ENCODE data around the gene PUS1.

PUS1 gene

DNA sequence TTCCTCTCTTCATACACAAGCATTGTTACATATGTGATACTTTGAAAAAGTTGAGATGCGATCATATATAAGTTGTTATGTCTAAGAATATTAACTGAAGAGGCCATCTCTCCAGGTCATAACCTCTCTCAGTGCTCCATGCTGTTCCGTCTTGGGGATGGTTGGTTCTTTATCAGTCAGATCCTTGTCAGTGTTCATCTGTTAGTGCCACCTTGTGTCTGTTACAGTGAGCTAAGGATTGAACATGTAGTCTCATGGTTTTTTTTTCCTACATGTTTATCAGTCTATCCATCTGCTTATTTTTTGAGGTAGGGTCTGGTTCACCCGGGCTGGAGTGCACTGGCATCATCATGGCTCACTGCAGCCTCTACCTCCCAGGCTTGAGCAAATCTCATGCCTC is 51.2 kb downstream of the PUS1 start:
- TF ChIP-seq GATA2 (IDR thresholded peaks at IDR 0.05; ENCODE audit: low read depth, low read length) = peak; percentile 35; the same call in 1 of the 2 replicates
- TF ChIP-seq GATA3 (IDR thresholded peaks at IDR 0.05; ENCODE audit: low read depth, low read length) = no peak

DNA sequence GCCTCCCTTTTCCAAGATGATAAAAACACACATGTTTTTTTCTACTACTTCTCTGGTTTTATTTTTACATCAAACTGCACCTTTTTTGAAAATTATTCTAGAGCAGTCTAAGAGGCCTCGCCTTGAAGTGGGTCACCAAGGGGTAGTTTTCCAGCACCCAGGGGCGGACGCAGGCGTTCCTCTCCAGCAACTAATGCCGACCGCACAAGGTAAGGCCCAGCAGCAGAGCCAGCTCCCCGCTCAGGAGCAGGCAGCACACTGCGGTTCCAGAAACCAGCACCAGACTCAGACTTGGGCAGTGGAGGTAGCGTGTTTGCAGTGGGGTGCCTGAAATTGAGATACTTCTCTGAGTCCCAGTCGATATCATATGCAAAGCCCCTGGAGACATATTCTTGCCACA is 52.3 kb downstream of the PUS1 start:
- TF ChIP-seq GATA3 (IDR thresholded peaks at IDR 0.05; ENCODE audit: low read depth, low read length) (no peak), GATA2 (IDR thresholded peaks at IDR 0.05; ENCODE audit: low read depth, low read length) (no peak)

DNA sequence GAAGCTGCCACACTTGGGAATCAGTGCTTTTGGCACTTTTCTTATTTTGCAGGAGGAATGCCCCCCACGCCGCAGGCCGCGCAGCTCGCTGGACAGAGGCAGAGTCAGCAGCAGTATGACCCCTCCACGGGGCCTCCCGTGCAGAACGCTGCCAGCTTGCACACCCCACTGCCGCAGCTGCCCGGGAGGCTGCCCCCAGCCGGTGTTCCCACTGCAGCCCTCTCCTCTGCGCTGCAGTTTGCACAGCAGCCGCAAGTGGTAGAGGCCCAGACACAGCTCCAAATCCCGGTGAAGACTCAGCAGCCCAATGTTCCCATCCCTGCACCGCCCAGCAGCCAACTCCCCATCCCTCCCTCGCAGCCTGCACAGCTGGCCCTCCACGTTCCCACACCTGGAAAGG is 53.0 kb downstream of the PUS1 start:
- TF ChIP-seq GATA2 (IDR thresholded peaks at IDR 0.05; ENCODE audit: low read depth, low read length) (no peak), GATA3 (IDR thresholded peaks at IDR 0.05; ENCODE audit: low read depth, low read length) (no peak)

DNA sequence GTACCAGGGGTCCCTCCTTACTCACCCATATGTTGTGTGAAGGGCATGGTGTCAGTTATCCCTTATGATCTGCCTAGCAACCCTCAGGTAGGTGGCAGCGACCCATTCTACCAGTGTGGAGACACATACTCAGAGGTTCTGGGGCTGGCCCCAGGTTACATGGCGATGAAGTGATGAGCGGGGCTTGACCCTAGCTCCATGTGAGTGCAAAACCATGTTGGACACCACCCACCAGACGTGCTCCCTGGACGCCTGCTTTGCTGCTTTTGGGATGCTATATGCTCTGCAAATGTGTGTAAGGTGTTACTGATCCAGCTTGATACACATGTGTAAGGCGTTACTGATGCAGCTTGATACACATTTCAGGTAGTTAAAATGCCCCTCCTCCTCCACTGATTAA is 54.0 kb downstream of the PUS1 start:
- TF ChIP-seq GATA2 (IDR thresholded peaks at IDR 0.05; ENCODE audit: low read depth, low read length) (no peak), GATA3 (IDR thresholded peaks at IDR 0.05; ENCODE audit: low read depth, low read length) (no peak)

DNA sequence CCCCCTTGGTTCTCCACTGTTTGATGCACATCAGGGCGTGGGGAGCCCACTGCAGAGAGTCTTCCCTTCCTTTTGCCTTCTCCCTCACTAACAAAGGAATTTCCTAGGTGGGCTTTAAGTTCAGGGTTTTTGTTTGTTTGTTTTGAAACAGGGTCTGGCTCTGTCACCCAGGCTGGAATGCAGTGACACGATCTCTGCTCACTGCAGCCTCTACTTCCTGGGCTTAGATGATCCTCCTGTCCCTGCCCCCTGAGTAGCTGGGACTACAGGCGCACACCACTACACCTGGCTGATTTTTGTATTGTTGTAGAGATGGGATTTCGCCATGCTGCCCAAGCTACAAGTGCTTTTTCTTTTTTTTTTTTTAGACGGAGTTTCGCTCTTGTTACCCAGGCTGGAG is 54.5 kb downstream of the PUS1 start:
- no peak for TF ChIP-seq GATA2 (IDR thresholded peaks at IDR 0.05; ENCODE audit: low read depth, low read length)
- TF ChIP-seq GATA3 (IDR thresholded peaks at IDR 0.05; ENCODE audit: low read depth, low read length) = no peak

DNA sequence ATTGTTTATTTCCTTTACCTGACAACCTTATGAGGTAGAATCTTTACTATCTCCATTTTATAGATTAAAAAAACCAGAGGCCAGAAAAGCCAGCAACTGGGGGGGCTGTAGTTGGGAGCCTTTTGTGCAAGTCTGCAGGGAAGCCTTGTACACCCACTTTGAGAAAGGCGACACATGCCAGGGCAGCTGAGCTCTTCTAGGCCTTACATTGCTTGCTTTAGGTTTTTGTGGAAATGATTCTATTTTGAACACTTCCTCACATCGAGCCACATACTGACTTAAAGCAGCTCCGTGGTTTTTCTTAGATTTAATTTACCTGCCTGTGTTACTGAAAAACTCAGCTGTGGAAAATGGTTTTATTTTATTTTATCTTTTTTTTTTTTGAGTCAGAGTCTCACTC is 55.3 kb downstream of the PUS1 start:
- TF ChIP-seq GATA2 (IDR thresholded peaks at IDR 0.05; ENCODE audit: low read depth, low read length) (no peak), GATA3 (IDR thresholded peaks at IDR 0.05; ENCODE audit: low read depth, low read length) (no peak)

DNA sequence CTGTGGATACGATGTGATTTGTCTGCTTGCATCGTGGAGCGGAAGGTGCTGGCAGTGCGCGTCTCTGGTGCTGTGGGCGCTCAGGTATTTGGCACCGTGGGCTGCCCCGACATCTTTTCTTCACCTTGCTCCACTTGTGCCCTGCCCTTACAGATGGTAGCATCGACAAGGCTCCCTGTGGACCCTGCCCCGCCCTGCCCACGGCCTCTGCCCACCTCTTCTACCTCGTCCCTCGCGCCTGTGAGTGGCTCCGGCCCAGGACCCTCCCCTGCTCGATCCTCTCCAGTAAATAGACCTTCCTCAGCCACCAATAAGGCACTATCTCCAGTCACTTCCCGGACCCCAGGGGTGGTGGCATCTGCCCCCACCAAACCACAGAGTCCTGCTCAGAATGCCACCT is 57.3 kb downstream of the PUS1 start:
- TF ChIP-seq GATA3 (IDR thresholded peaks at IDR 0.05; ENCODE audit: low read depth, low read length) = no peak
- no peak for TF ChIP-seq GATA2 (IDR thresholded peaks at IDR 0.05; ENCODE audit: low read depth, low read length)

DNA sequence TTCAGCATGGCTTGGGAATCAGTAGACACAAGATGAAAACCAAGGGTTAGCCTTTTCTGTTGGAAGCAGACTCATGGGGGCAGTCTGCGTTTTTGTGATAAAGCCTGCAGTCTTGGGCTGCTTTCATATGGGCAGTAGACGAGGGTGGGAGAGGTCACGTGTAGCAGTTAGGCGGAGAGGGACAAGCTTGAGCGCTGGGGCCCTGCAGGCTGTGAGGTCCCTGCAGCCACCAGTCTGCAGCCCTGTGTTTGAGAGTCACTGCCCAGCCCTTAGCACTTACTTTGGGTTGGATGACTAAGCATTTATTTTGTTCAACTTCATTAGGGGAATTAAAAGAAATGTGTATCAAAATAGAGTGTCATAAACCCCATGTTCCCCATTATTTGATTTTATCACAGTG is 57.8 kb downstream of the PUS1 start:
- TF ChIP-seq GATA2 (IDR thresholded peaks at IDR 0.05; ENCODE audit: low read depth, low read length) (no peak), GATA3 (IDR thresholded peaks at IDR 0.05; ENCODE audit: low read depth, low read length) (no peak)

DNA sequence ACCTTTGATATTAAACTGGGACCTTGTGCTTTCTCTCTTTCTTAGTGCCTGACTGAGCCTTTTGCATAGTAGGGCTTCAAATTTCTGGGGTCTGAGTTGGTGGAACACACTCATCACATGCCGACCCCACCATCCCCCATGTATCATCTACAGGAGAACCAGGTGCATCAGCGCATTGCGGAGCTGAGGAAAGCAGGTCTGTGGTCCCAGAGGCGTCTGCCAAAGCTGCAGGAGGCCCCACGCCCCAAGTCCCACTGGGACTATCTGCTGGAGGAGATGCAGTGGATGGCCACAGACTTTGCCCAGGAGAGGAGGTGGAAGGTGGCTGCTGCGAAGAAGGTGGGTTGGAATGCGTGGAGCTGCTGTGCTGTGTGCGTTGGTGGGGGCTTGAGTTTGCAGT is 58.5 kb downstream of the PUS1 start:
- no peak for TF ChIP-seq GATA2 (IDR thresholded peaks at IDR 0.05; ENCODE audit: low read depth, low read length)
- TF ChIP-seq GATA3 (IDR thresholded peaks at IDR 0.05; ENCODE audit: low read depth, low read length) = no peak

DNA sequence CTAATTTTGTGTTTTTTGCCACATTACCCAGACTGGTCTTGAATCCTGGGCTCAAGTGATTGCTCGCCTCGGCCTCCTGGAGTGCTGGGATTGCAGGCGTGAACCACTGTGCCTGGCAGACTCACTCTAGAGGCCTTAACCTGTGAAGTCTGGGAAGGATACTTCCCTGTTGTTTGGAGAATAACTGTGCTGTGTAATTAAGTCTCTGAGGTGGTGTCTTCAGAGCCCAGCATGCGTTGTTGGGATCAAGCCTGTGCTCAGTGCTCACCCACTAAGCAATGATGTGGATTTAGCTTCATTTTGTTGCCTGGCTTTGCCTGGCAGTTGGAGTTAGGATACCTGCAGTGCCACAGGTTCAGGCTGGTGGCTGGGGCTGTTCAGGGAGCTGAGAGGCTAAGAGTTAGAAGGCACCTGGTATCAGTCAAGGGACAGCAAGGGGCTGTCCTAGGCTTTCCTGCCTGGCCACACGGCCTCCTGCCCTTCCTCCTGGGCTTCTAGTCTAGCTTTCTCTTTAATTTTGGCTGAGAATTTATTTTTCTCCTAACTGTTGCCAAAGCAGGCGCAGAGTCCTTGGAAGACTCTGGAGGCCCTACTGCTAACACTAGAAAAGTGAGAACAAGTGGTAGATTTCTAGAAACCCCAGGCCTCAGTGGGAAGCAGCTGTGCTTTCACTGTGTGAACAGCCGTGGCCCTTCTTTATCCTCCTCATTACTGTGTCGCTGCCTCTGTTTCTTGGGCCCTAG is 59.1 kb downstream of the PUS1 start:
- TF ChIP-seq GATA3 (IDR thresholded peaks at IDR 0.05; ENCODE audit: low read depth, low read length) (no peak), GATA2 (IDR thresholded peaks at IDR 0.05; ENCODE audit: low read depth, low read length) (no peak)

DNA sequence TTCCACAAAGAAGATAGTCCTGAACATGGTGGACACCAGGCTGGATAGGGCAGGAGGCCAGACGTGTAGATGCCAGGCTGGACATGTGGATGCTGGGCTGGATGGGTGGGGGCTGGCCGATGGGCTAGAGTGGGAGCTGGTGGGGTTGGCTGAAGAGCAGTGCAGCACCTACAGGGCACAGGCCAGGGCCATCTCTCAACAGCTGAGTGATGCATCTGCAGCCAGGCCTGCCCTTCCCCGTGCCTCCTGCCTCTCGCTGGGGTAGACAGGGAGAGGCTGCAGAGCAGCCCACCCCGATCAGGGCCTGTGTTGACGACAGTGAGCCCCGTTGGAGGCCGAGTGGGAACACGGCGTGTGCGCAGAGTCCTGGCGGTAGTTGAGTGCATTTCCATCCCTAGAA is 59.9 kb downstream of the PUS1 start:
- TF ChIP-seq GATA2 (IDR thresholded peaks at IDR 0.05; ENCODE audit: low read depth, low read length) = no peak
- no peak for TF ChIP-seq GATA3 (IDR thresholded peaks at IDR 0.05; ENCODE audit: low read depth, low read length)

DNA sequence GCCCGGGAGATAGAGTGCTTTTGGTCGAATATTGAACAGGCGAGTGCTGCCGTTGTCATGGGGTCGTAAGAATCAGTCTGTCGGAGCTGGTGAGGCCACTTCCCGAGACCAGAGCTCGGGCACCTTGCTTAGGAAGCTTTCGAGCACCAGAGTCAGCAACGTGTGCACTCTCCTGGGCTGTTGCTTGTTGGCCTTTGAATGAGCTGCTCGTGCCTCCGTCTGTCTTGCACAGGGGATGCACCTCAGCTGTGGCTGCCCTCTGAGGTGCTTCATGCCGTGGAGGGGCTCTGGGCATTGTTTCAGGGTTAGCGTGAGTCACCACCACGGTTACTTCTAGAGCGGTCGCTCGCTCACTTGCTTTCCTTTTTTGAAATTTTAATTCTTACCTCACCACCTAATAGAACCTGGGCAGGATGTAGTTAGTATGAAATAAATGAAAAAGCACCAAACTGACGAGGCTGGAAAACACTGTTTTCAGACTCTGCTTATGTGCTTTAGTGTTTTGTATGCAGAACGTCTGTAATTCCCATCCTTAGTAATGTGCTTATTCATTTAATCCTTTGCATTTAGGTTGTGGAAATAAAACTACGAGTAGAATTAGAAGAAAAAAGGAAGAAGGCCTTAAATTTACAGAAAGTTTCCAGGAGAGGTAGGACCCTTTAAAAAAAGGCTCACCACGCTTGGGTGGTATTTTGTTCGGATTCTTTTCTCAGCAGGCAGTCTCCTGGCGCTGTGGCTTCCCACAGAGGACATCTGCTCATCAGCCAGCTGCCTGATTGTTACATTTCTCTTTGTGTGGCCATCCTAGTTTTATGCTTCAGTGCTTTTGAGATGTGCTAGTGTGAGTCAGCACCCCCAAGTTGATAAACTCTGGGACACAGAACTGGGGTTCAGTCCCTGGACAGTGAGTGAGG is 61.2 kb downstream of the PUS1 start:
- TF ChIP-seq GATA3 (IDR thresholded peaks at IDR 0.05; ENCODE audit: low read depth, low read length) (no peak), GATA2 (IDR thresholded peaks at IDR 0.05; ENCODE audit: low read depth, low read length) (no peak)

DNA sequence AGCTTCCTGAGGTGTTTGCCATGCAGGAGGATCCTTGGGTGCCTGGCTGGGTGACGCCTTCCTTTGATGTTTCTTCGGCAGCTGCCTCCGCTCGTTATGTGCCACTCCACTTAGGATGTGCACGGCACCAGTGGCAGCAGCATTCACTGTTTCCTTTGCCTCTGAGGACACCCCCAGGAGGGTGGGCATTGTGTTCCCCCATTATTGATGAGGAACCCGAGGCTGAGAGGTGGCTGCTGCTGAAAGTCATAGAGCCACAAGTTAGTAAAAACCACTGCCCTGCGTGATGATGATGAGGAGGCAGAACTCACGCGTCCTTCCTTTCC is 61.9 kb downstream of the PUS1 start:
- TF ChIP-seq GATA2 (IDR thresholded peaks at IDR 0.05; ENCODE audit: low read depth, low read length) = no peak
- TF ChIP-seq GATA3 (IDR thresholded peaks at IDR 0.05; ENCODE audit: low read depth, low read length) = no peak

DNA sequence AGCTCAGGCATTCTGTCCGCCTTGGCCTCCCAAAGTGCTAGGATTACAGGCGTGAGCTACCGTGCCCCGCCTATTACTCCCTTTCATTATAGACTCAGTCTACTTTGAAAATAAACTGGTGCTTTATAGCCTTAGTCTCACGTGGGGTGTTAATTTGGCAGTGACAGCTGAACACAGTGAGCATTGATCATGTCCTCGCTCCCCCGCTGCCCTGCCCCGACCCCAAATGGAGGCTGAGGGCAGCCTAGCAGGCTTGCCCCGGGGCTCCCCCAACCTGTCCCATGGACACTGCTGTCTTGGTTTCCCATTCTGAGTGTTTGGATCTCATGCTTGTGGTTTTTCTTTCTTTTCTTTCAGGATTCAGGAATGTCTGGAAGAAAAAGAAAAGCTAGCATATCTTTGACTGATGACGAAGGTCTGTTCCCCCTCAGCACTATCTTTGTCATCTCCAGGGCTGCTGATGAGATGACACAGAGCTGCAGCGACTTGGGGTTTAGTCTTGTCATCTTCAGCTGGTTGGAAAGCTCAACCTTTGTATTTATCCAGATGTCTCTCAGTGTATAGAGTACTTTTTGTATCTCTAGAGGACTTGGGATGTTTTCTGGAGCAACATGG is 62.8 kb downstream of the PUS1 start:
- TF ChIP-seq GATA3 (IDR thresholded peaks at IDR 0.05; ENCODE audit: low read depth, low read length) = no peak

DNA sequence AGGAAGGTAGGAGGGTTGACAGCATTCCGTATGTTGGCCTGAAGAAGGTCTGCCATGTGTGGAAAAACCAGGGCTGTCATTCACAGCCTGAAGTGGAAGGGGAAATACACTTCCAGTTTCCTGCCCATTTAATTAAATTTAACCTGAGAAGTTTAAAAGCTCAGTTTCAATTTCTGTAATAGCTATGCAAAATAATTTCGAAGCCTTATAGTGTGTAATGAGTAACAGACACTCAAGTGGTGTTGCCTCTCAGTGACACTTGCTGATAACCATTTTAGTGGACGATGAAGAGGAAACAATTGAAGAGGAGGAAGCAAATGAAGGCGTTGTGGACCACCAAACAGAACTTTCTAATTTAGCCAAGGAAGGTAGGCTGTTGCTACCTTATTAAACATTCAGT is 65.5 kb downstream of the PUS1 start:
- TF ChIP-seq GATA2 (IDR thresholded peaks at IDR 0.05; ENCODE audit: low read depth, low read length) = no peak
- no peak for TF ChIP-seq GATA3 (IDR thresholded peaks at IDR 0.05; ENCODE audit: low read depth, low read length)

Data from SH-SY5Y (cell line).